HepG2 (cell line): ENCODE results near the gene GP9. TPM values are rescaled to one million over a fixed set of nuclear protein-coding genes. Genes with fewer than 3 reads are reported as not detected.

Experiments used
- ATAC-seq: fragments of 200-7000 bp; cut with Tn5 transposase; 3 replicates; pipeline ENCODE4 v1.9.1; 2020; ENCODE audit warnings: mild to moderate bottlenecking, moderate library complexity
- BruUV-seq: library from RNA; stranded (reverse); fragments of 400-500 nt; replicated peaks from 2 replicates; lab custom pipeline; 2021; lab: Mats Ljungman, UMichigan
- CTCF ChIA-PET: fragments of 300-600 bp; formaldehyde crosslinking; extraction: SDS; loops from one replicate; lab custom pipeline; 2021; ENCODE audit warnings: low total read pairs, inconsistent platforms, low intra/inter-chr PET ratio; lab: Yijun Ruan, JAX
- POLR2A ChIA-PET: fragments of 350-600 bp; sonication (Branson Sonifier 250); formaldehyde crosslinking; loops from one replicate; lab custom pipeline; 2020; ENCODE audit warnings: antibody characterized with exemption, inconsistent platforms; lab: Yijun Ruan, JAX
- DNase-seq: peaks from one replicate; pipeline ENCODE4 v3.0.0-alpha.2; 2015; ENCODE audit warnings: low spot score
- FAIRE-seq: peaks from 3 replicates; lab custom pipeline; 2011; peaks lifted over from hg19 to GRCh38; lab: Jason Lieb, UNC
- H2AFZ ChIP-seq: one replicate; pipeline ENCODE4 v1.6.1; 2011; ENCODE audit warnings: low read length, inconsistent platforms
- H3K27ac ChIP-seq: fragments of 300-600 bp; 3 replicates; pipeline ENCODE4 v1.8.0; 2011; ENCODE audit warnings: mixed run types, mild to moderate bottlenecking, mixed read lengths, low read length, inconsistent platforms; ENCODE audit not compliant: insufficient read depth; ENCODE audit errors: extremely low read length
- H3K27me3 ChIP-seq, 2 experiments: fragments of 200-600 bp in 1 of 2; 2 replicates in 1 of 2; 3 replicates in 1 of 2; pipeline versions ENCODE4 v1.6.0 to v1.8.0; 2011; ENCODE audit warnings: low read length in 2 of 2, mild to moderate bottlenecking in 2 of 2, moderate library complexity in 2 of 2, inconsistent platforms in 1 of 2; ENCODE audit not compliant: insufficient read depth in 2 of 2, control insufficient read depth in 1 of 2
- H3K36me3 ChIP-seq, 2 experiments: fragments of 200-600 bp in 1 of 2; replicated peaks in 1 of 2; 2 replicates in 1 of 2; 3 replicates in 1 of 2; pipeline versions ENCODE4 v1.5.1 to v1.8.0; 2011; ENCODE audit warnings: low read length in 2 of 2, inconsistent platforms in 1 of 2; ENCODE audit not compliant: insufficient read depth in 2 of 2, control insufficient read depth in 1 of 2
- H3K4me1 ChIP-seq: 2 replicates; pipeline ENCODE4 v1.5.1; 2012; ENCODE audit warnings: low read length, inconsistent platforms; ENCODE audit not compliant: insufficient read depth
- H3K4me2 ChIP-seq: 2 replicates; pipeline ENCODE4 v1.6.0; 2011; ENCODE audit warnings: low read depth, low read length, inconsistent platforms
- H3K4me3 ChIP-seq, 3 experiments: fragments of 200-600 bp in 1 of 3; sonication (generic), shearing (Covaris generic) in 1 of 3; replicated peaks in 1 of 3; 2 replicates each; pipeline ENCODE4 v1.5.1; 2011 to 2016; ENCODE audit warnings: low read length in 3 of 3, inconsistent platforms in 2 of 3, low read depth in 2 of 3, mild to moderate bottlenecking in 2 of 3, control low read depth in 1 of 3, mixed read lengths in 1 of 3; ENCODE audit not compliant: insufficient read depth in 1 of 3
- H3K79me2 ChIP-seq: one replicate; pipeline ENCODE4 v1.6.1; 2011; ENCODE audit warnings: low read length, inconsistent platforms; ENCODE audit not compliant: insufficient read depth
- H3K9ac ChIP-seq: 2 replicates; pipeline ENCODE4 v1.6.0; 2011; ENCODE audit warnings: mild to moderate bottlenecking, low read depth, low read length, inconsistent platforms; ENCODE audit not compliant: insufficient read depth
- H3K9me3 ChIP-seq: 2 replicates; pipeline ENCODE4 v1.5.1; 2012; ENCODE audit warnings: mild to moderate bottlenecking, low read length
- H4K20me1 ChIP-seq: 2 replicates; pipeline ENCODE4 v1.6.0; 2011; ENCODE audit warnings: inconsistent platforms, mild to moderate bottlenecking, low read length, moderate library complexity; ENCODE audit not compliant: insufficient read depth
- BRCA1 ChIP-seq: sonication (generic); formaldehyde crosslinking; IDR thresholded peaks from 2 replicates; pipeline ENCODE4 v1.4.0; 2020; ENCODE audit warnings: missing genetic modification reagents
- CENPT ChIP-seq: sonication (generic); formaldehyde crosslinking; IDR thresholded peaks from 2 replicates; pipeline ENCODE4 v1.8.0; 2022; ENCODE audit warnings: low read depth, mild to moderate bottlenecking, moderate library complexity, missing genetic modification reagents
- RARA ChIP-seq: IDR thresholded peaks from 2 replicates; pipeline ENCODE4 v1.6.1; 2016; ENCODE audit warnings: missing genetic modification reagents, missing compliant biosample characterization
- SETDB1 ChIP-seq: sonication (generic); formaldehyde crosslinking; IDR thresholded peaks from 2 replicates; pipeline ENCODE4 v1.5.1; 2020; ENCODE audit warnings: missing genetic modification reagents, mild to moderate bottlenecking, borderline replicate concordance
- TBX2 ChIP-seq: sonication (generic); formaldehyde crosslinking; IDR thresholded peaks from 2 replicates; pipeline ENCODE4 v1.5.0; 2020; ENCODE audit warnings: missing genetic modification reagents, mild to moderate bottlenecking, borderline replicate concordance
- ZMYM3 ChIP-seq: sonication (generic); formaldehyde crosslinking; IDR thresholded peaks from 2 replicates; pipeline ENCODE4 v1.5.1; 2020; ENCODE audit warnings: mild to moderate bottlenecking, missing genetic modification reagents
- ZNF451 ChIP-seq: sonication (generic); formaldehyde crosslinking; IDR thresholded peaks from 2 replicates; pipeline ENCODE4 v1.5.0; 2020; ENCODE audit warnings: mild to moderate bottlenecking, missing genetic modification reagents
- ZNF615 ChIP-seq: sonication (generic); formaldehyde crosslinking; IDR thresholded peaks from 2 replicates; pipeline ENCODE4 v1.5.0; 2020; ENCODE audit warnings: mild to moderate bottlenecking, missing genetic modification reagents, borderline replicate concordance
- ZSCAN21 ChIP-seq: sonication (generic); formaldehyde crosslinking; IDR thresholded peaks from 2 replicates; pipeline ENCODE4 v1.8.0; 2022; ENCODE audit warnings: mild to moderate bottlenecking, missing genetic modification reagents, moderate library complexity, borderline replicate concordance
- WGBS: methylation state at CpG from one replicate; pipeline ENCODE4 v1.1.6; 2017; ENCODE audit warnings: low lambda C conversion rate; 5-methylcytosine and 5-hydroxymethylcytosine counted together
- in situ Hi-C: cut with HindIII; loops from 2 replicates; pipeline ENCODE4 v1.10.0; 2017; ENCODE audit warnings: low pct_unique_long_range_greater_than_20kb; ENCODE audit not compliant: extremely low pct_ligation_motif_present
- intact Hi-C: fragments of 100-400 bp; cut with micrococcal nuclease; formaldehyde crosslinking; loops from one replicate; pipeline ENCODE4 v1.10.0; 2022; ENCODE audit not compliant: unreplicated experiment
- polyA plus RNA-seq, 8 experiments: library from polyadenylated mRNA; depleted of rRNA in 3 of 8; stranded (reverse) in 7 of 8; unstranded in 1 of 8; fragments of >200 nt; fragmentation: Illumina TruSeq in 4 of 8; extraction: Trizol in 4 of 8; gene quantifications; 2 replicates each; pipeline versions ENCODE4 v1.2.1 to v1.2.3, GENCODE V29; 2011 to 2016; ENCODE audit warnings: low read depth in 4 of 8, missing spikeins in 1 of 8, mixed read lengths in 1 of 8; ENCODE audit not compliant: insufficient read depth in 1 of 8
- total RNA-seq, 5 experiments: library from RNA; depleted of rRNA; stranded (reverse); fragments of >200 nt; fragmentation: Illumina TruSeq; extraction: Trizol; gene quantifications; 2 replicates each; pipeline ENCODE4 v1.2.3, GENCODE V29; 2016; ENCODE audit warnings: low read depth in 1 of 5
- TF ChIP-seq, protein P1 (sequence below): sonication (generic); formaldehyde crosslinking; IDR thresholded peaks from 2 replicates; pipeline ENCODE4 v1.8.0; 2023; ENCODE audit warnings: mild to moderate bottlenecking, missing genetic modification reagents
- TF ChIP-seq, protein P2 (sequence below): sonication (generic); formaldehyde crosslinking; IDR thresholded peaks from 2 replicates; pipeline ENCODE4 v1.5.1; 2020; ENCODE audit warnings: missing genetic modification reagents, mild to moderate bottlenecking, borderline replicate concordance
- TF ChIP-seq, protein P3 (sequence below): sonication (generic); formaldehyde crosslinking; IDR thresholded peaks from 2 replicates; pipeline ENCODE4 v1.5.0; 2020; ENCODE audit warnings: mild to moderate bottlenecking, missing genetic modification reagents

The GP9 gene
- total and polyA plus RNA-seq, 2 of the 13 experiments (the other 11 are each of a cell fraction or from before 2014, with no cell fraction given): not detected

DNA sequence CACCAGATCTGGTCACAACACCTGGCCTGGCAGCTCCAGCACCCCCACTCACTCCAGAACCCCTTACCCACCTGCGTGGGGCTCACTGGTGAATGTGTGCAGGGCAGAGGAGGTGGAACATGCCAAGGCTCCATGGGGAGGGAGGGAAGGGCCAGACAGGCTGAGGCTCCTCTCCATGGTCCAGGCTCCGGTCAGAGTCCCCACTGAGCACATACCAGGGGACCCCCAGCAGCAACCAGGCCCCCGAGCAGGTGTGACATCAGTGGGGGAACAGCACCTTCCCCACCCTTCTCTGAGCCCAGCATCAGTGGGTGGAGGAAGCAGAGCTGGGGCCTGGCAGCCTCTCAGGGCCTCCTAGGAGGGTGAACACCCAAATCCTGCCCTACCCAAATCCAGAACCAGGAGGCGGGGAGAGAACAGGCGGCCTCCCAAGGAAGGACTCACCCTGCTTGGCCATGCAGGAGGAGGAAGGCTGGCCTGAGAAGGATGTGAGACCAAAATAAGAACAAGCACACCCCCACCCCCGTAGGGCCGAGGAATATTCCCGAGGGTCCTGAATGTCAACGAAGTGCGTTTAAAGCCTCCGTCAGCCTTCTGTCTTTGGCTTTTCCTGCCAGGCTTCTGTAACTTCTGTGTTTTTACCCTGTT lies 1.1 kb upstream of the GP9 start:
- 45% methylated on average over 10 of the region's 11 CpGs for WGBS
- no TSS peak for BruUV-seq
- DNase-seq (no peak), FAIRE-seq (no peak), ATAC-seq (no peak)
- H3K9me3 ChIP-seq: no peaks in the 10 kb centered on the region
- H3K27ac ChIP-seq: no peak overlapping the region
- ChIA-PET POLR2A (no interaction called here), CTCF (no interaction called here)
- H3K79me2 ChIP-seq: no peaks in the 10 kb centered on the region
- H3K27me3 ChIP-seq: peaks cover 0 to 35% of the 10 kb centered on the region in 2 experiments; a peak in 3 of 5 replicates
- H3K36me3 ChIP-seq: no peaks in the 10 kb centered on the region
- H3K9ac ChIP-seq: no peak overlapping the region
- H4K20me1 ChIP-seq: no peaks in the 10 kb centered on the region
- H3K4me1 ChIP-seq: peaks cover 23% of the 10 kb centered on the region
- intact Hi-C loops: no loop called here
- H2AFZ ChIP-seq: no peak overlapping the region
- in situ Hi-C loops: no loop called here
- TF ChIP-seq BRCA1 (CRISPR knock-in tag) (no peak), TBX2 (CRISPR knock-in tag) (no peak), ZNF615 (CRISPR knock-in tag) (no peak), ZSCAN21 (no peak), ZMYM3 (CRISPR knock-in tag) (no peak), ZNF451 (CRISPR knock-in tag) (no peak), RARA (CRISPR knock-in tag) (no peak), SETDB1 (no peak), CENPT (CRISPR knock-in tag) (no peak)
- TF ChIP-seq, protein P1, sequence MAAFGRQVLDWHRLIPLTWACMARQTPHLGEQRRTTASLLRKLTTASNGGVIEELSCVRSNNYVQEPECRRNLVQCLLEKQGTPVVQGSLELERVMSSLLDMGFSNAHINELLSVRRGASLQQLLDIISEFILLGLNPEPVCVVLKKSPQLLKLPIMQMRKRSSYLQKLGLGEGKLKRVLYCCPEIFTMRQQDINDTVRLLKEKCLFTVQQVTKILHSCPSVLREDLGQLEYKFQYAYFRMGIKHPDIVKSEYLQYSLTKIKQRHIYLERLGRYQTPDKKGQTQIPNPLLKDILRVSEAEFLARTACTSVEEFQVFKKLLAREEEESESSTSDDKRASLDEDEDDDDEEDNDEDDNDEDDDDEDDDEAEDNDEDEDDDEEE (CRISPR knock-in tag): no peak
- TF ChIP-seq, protein P2, sequence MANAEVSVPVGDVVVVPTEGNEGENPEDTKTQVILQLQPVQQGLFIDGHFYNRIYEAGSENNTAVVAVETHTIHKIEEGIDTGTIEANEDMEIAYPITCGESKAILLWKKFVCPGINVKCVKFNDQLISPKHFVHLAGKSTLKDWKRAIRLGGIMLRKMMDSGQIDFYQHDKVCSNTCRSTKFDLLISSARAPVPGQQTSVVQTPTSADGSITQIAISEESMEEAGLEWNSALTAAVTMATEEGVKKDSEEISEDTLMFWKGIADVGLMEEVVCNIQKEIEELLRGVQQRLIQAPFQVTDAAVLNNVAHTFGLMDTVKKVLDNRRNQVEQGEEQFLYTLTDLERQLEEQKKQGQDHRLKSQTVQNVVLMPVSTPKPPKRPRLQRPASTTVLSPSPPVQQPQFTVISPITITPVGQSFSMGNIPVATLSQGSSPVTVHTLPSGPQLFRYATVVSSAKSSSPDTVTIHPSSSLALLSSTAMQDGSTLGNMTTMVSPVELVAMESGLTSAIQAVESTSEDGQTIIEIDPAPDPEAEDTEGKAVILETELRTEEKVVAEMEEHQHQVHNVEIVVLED: no peak
- TF ChIP-seq, protein P3, sequence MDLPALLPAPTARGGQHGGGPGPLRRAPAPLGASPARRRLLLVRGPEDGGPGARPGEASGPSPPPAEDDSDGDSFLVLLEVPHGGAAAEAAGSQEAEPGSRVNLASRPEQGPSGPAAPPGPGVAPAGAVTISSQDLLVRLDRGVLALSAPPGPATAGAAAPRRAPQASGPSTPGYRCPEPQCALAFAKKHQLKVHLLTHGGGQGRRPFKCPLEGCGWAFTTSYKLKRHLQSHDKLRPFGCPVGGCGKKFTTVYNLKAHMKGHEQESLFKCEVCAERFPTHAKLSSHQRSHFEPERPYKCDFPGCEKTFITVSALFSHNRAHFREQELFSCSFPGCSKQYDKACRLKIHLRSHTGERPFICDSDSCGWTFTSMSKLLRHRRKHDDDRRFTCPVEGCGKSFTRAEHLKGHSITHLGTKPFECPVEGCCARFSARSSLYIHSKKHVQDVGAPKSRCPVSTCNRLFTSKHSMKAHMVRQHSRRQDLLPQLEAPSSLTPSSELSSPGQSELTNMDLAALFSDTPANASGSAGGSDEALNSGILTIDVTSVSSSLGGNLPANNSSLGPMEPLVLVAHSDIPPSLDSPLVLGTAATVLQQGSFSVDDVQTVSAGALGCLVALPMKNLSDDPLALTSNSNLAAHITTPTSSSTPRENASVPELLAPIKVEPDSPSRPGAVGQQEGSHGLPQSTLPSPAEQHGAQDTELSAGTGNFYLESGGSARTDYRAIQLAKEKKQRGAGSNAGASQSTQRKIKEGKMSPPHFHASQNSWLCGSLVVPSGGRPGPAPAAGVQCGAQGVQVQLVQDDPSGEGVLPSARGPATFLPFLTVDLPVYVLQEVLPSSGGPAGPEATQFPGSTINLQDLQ (CRISPR knock-in tag): no peak
- H3K4me3 ChIP-seq: no peak overlapping the region
- H3K4me2 ChIP-seq: no peak overlapping the region
